Central memory CD8-positive, alpha-beta T cell (primary cell): ENCODE results near the gene METTL17.
"Not testable (repeated sequence)": the region's sequence is repeated elsewhere in the genome, so short reads cannot be mapped to it uniquely, and the experiment has no call there.

Source experiments
- ATAC-seq: fragments of 150-1000 bp; cut with Tn5 transposase; replicated peaks from 2 replicates; pipeline ENCODE4 v1.10.0; 2022; ENCODE audit warnings: mild to moderate bottlenecking, moderate FRiP score, moderate number of reproducible peaks; ENCODE audit not compliant: poor library complexity, severe bottlenecking; ENCODE audit errors: extremely low read depth
- DNase-seq, 2 donors: peaks; one replicate each; pipeline ENCODE4 v3.0.0; 2021; ENCODE audit warnings: low spot score in 2 of 2
- H3K27ac Mint-ChIP-seq: one replicate; pipeline ENCODE4 v1.8.0; 2022; ENCODE audit warnings: low read depth, mild to moderate bottlenecking, moderate library complexity, mixed read lengths
- H3K27me3 Mint-ChIP-seq: one replicate; pipeline ENCODE4 v1.8.0; 2022; ENCODE audit warnings: mixed read lengths
- H3K36me3 Mint-ChIP-seq: one replicate; pipeline ENCODE4 v1.8.0; 2022; ENCODE audit warnings: mild to moderate bottlenecking, moderate library complexity, mixed read lengths; ENCODE audit not compliant: insufficient read depth
- H3K4me1 Mint-ChIP-seq: one replicate; pipeline ENCODE4 v1.8.0; 2022; ENCODE audit warnings: mixed read lengths
- H3K4me3 Mint-ChIP-seq: one replicate; pipeline ENCODE4 v1.8.0; 2022; ENCODE audit warnings: mild to moderate bottlenecking, moderate library complexity, mixed read lengths
- H3K9me3 Mint-ChIP-seq: one replicate; pipeline ENCODE4 v1.8.0; 2022; ENCODE audit warnings: mixed read lengths

The METTL17 gene

DNA sequence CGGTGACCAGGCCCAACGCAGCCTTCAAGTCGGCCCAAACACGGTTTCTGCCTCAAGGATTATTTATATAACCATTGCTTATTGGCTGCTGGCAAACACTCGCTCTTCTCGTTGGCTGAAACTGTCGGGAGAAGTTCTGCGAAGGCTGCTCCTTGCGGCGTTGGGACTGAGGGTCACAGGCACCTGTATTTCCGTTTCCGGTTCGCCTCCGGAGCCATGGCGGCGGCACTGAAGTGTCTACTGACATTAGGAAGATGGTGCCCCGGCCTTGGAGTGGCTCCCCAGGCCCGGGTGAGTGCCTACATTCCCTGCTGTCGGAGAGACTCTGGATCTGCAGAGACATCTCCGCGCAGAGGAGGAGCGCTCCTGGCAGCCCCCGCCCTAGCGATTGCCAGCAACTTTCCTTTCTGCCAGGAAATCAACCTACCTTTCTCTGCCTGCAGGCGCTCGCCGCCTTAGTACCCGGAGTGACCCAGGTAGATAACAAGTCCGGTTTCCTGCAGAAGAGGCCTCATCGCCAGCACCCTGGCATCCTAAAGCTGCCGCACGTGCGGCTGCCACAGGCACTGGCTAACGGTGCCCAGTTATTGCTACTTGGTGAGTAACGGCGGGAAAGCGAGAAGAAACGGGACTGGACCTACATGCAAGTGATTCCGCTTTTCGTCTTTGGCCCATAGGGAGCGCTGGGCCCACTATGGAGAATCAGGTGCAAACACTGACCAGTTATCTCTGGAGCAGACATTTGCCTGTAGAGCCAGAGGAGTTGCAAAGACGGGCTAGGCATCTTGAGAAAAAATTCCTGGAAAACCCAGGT lies at the start of gene METTL17:
METTL17 (plus strand) TSS at position 194 of the 814 bp plus-strand sequence; CDS start at position 217, 23 bp downstream.
- Mint-ChIP-seq H3K4me1 (peaks cover 29% of the 10 kb centered on the region), H3K27me3 (peaks cover 6% of the 10 kb centered on the region), H3K4me3 (peak within 1 kb of the TSS; percentile 93), H3K9me3 (no peaks in the 10 kb centered on the region), H3K27ac (peak within 1 kb of the TSS; percentile 92), H3K36me3 (peaks cover 35% of the 10 kb centered on the region)
- peak; percentile 92 for ATAC-seq
- peak; percentile 64 to 70 for DNase-seq

DNA sequence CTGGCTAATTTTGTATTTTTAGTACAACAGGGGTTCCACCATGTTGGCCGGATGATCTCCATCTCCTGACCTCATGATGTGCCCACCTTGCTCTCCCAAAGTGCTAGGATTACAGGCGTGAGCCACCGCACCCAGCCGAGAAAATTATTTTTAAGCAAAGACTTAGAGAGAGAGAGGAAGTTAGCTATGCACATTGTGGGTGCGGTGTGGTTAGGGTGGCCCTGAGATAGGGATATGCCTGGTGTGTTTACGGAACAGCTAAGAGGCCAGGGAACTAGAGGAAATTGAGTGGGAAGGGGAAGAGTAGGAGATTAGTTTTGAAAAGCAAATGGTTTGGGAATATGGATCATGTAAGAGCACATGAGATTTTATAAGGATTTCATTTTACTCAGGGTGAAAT lies 44.6 kb upstream of the METTL17 start:
- not testable (repeated sequence) for H3K36me3 Mint-ChIP-seq, H3K9me3 Mint-ChIP-seq, H3K4me1 Mint-ChIP-seq, H3K27ac Mint-ChIP-seq, DNase-seq, ATAC-seq, H3K4me3 Mint-ChIP-seq
- peaks cover 71% of the 10 kb centered on the region for H3K27me3 Mint-ChIP-seq

DNA sequence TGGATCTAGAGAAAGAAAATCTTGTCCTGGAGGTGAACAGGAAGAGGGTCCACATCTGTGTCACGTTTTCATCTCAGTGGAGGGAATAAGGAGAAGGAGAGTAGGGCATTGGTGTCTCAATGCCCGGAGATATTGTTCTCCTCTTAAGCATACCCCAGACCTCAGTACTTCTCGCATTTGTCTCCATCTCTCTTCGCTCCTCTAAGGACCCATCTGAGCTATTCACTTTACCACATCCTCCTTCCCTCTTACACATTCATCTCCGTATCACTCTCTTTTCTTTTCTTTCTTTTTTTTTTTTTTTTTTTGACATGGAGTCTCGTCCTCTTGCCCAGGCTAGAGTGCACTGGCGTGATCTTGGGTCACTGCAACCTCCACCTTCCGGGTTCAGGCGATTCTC lies 43.1 kb upstream of the METTL17 start:
- peaks cover 71% of the 10 kb centered on the region for H3K27me3 Mint-ChIP-seq
- not testable (repeated sequence) for H3K4me1 Mint-ChIP-seq, H3K36me3 Mint-ChIP-seq, H3K27ac Mint-ChIP-seq, DNase-seq, H3K4me3 Mint-ChIP-seq, ATAC-seq, H3K9me3 Mint-ChIP-seq

DNA sequence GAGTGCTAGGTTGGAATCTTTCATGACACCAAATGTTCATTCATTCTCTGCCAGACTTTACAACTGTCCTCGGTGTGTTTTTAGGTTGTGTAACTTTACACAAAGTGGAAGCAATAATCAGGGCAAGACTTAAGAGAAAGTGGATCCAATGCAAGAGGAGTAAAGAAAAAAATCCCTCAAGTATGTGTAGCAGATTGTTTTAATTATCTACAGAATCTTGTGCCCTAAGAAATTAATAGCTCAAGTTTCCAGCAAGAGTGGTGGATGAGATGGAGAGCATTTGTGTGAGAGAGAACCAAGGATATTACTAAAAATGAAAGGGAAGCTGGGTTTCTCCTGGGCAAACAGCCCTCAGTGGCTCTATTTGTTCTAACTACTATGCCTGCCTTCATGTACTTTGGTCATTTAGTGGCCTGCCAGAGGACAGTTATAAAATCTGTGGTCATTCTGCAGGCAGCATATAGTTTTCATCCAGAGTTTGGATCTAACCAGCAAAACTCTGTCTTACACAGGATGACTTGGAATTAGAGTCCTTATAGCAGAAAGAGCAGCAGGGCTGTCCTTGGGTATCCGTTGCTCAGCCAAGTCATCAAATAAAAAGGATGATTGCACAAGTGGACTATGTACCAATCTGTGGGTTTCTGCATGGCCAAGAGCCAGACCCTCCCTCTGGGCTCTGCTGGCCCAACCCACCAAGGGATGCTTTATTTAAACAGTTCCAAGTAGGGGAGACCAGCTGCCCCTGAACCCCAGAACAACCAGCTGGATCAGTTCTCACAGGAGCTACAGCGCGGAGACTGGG lies 34.8 kb upstream of the METTL17 start, which contains the start of gene RNASE2:
RNASE2 (plus strand) TSS at position 752 of the 802 bp plus-strand sequence. CDS start 285 bp downstream, outside the sequence.
- Mint-ChIP-seq H3K27me3 (peaks cover 80% of the 10 kb centered on the region), H3K4me3 (peak within 1 kb of the TSS; percentile 12)
- not testable (repeated sequence) for H3K4me1 Mint-ChIP-seq, H3K36me3 Mint-ChIP-seq, DNase-seq, ATAC-seq, H3K27ac Mint-ChIP-seq, H3K9me3 Mint-ChIP-seq

DNA sequence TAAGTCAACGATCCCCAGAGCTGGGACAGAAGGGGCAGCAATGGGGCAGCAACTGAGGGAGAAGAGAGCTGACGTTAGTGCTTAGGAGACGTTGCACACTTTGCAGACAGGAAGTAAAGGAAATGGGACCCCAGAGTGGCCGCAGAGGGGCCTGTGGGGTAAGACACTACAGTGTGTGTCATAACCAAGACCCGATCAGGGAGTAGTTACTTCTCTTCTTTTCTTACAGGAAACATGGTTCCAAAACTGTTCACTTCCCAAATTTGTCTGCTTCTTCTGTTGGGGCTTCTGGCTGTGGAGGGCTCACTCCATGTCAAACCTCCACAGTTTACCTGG lies 34.3 kb upstream of the METTL17 start:
- H3K27ac Mint-ChIP-seq: not testable (repeated sequence)

GRCh38 chr14:20956376-20956976 lies 33.3 kb upstream of the METTL17 start:
- Mint-ChIP-seq H3K4me1 (peaks cover 14% of the 10 kb centered on the region), H3K9me3 (no peaks in the 10 kb centered on the region), H3K4me3 (peak overlapping the region; percentile 12), H3K27ac (no peak overlapping the region), H3K27me3 (peaks cover 65% of the 10 kb centered on the region), H3K36me3 (peaks cover 2% of the 10 kb centered on the region)
- no peak for DNase-seq
- ATAC-seq: no peak

More for the DNA sequence above, 34.3 kb upstream of the METTL17 start:
- not testable (repeated sequence) for H3K4me1 Mint-ChIP-seq, ATAC-seq, H3K36me3 Mint-ChIP-seq, H3K4me3 Mint-ChIP-seq, H3K9me3 Mint-ChIP-seq, DNase-seq
- H3K27me3 Mint-ChIP-seq: peaks cover 74% of the 10 kb centered on the region

- not testable (repeated sequence) for H3K36me3 Mint-ChIP-seq, H3K4me3 Mint-ChIP-seq, ATAC-seq, H3K9me3 Mint-ChIP-seq, DNase-seq, H3K27ac Mint-ChIP-seq
- H3K27me3 Mint-ChIP-seq: peaks cover 72% of the 10 kb centered on the region
- H3K4me1 Mint-ChIP-seq: peaks cover 19% of the 10 kb centered on the region
Observed at GRCh38 chr14:20958946-20959345, 30.8 kb upstream of the METTL17 start.

DNA sequence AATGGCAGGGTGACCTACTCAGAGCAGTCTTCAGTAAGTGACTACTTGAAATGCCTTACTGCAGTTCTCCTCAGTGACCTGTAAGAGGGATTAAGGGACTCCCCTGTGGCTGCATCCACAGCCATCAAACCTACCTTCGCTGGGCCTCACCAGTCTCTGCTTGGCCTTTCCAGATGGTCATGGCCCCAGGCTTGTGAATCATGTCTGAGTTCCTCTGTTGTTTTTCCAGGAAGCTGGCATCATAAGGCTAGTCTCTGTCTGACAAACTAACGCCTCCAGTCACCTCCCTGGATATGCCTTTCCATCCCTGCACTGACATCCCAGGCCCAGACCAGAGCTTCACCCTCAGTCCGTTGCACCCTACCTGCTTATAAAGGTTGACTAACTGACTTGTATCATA lies 20.4 kb upstream of the METTL17 start:
- peaks cover 11% of the 10 kb centered on the region for H3K4me1 Mint-ChIP-seq
- H3K27me3 Mint-ChIP-seq: peaks cover 62% of the 10 kb centered on the region
- no peak overlapping the region for H3K4me3 Mint-ChIP-seq
- ATAC-seq (no peak), DNase-seq (no peak)
- H3K36me3 Mint-ChIP-seq: peaks cover 4% of the 10 kb centered on the region
- no peaks in the 10 kb centered on the region for H3K9me3 Mint-ChIP-seq
- no peak overlapping the region for H3K27ac Mint-ChIP-seq

DNA sequence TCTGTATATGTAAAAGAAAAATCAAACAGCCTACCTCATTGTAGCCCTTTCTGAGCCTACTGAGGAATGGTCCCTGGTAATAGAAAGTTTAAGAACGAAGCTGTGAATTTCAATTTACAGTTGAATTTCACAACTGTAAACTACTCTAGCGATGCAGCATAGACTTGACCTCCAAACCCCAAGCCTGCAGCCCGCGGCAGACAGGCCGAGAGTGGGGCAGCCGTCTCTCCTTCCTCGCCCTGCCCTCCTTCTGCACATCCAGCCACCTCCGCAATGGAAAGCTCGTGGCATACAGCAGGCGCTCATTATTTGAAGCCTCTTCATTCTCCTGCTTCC lies 19.2 kb upstream of the METTL17 start:
- Mint-ChIP-seq H3K27me3 (peaks cover 49% of the 10 kb centered on the region), H3K36me3 (peaks cover 4% of the 10 kb centered on the region), H3K9me3 (no peaks in the 10 kb centered on the region), H3K4me3 (peak overlapping the region; percentile 80), H3K4me1 (peaks cover 11% of the 10 kb centered on the region), H3K27ac (no peak overlapping the region)
- DNase-seq (no peak), ATAC-seq (no peak)

- H3K36me3 Mint-ChIP-seq: peaks cover 4% of the 10 kb centered on the region
Observed at GRCh38 chr14:20970983-20971704, 18.6 kb upstream of the METTL17 start.

DNA sequence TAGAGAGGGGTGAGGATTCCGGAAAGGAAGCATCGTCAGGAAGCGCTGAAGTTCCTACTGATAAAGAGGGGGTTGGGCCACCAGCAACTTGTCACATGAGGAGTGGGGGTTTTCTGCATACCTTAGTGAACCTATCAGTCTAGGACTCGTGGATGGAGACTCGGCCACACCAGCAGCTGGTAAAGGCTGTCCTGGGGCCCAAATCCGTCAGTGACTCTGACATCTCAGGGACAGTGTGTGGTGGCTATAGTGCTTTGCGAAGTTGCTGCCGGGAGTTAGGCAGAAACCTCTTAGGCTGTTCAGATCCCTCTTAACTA lies 18.1 kb upstream of the METTL17 start:
- no peaks in the 10 kb centered on the region for H3K9me3 Mint-ChIP-seq
- no peak overlapping the region for H3K27ac Mint-ChIP-seq
- peak; percentile 35 for ATAC-seq
- H3K4me1 Mint-ChIP-seq: peaks cover 11% of the 10 kb centered on the region
- H3K36me3 Mint-ChIP-seq: peaks cover 4% of the 10 kb centered on the region
- H3K27me3 Mint-ChIP-seq: peaks cover 40% of the 10 kb centered on the region
- peak overlapping the region; percentile 80 for H3K4me3 Mint-ChIP-seq
- DNase-seq: no peak

More at GRCh38 chr14:20970983-20971704, 18.6 kb upstream of the METTL17 start:
- peak; percentile 89 for ATAC-seq
- H3K27me3 Mint-ChIP-seq: peaks cover 45% of the 10 kb centered on the region
- peak overlapping the region; percentile 80 for H3K4me3 Mint-ChIP-seq
- H3K4me1 Mint-ChIP-seq: peaks cover 11% of the 10 kb centered on the region
- DNase-seq: peak; percentile 60 to 70
- H3K27ac Mint-ChIP-seq: peak overlapping the region; percentile 20
- no peaks in the 10 kb centered on the region for H3K9me3 Mint-ChIP-seq

DNA sequence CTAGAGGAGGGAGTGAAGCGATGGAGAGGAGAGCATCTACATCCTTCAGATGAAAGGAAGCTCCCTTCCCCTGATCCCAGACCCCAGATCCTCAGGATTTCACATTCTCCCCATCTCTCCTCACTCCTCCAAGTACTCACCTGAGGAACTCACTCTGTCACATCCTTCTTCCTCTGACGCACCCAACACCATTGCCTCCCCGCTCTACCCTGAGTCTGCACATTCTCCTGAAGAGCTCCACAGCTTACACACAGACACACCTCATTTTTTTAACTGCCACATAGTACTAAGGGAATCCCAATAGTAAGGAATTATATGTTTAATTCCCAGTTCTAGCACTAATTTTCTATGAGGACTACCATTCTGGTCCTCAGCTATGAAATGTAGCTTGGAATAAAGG lies 16.3 kb upstream of the METTL17 start:
- Mint-ChIP-seq H3K4me3 (no peak overlapping the region), H3K27ac (no peak overlapping the region), H3K9me3 (no peaks in the 10 kb centered on the region), H3K36me3 (peaks cover 4% of the 10 kb centered on the region), H3K4me1 (peaks cover 11% of the 10 kb centered on the region), H3K27me3 (peaks cover 25% of the 10 kb centered on the region)
- DNase-seq (no peak), ATAC-seq (no peak)
